SK-N-MC (cell line): ENCODE measurements around the gene ELF5.

ENCODE experiments used
- DNase-seq: peaks from one replicate; pipeline ENCODE4 v3.0.0-alpha.2; 2011; ENCODE audit warnings: low read depth, low spot score
- H3K27ac ChIP-seq: fragments of 200-600 bp; sonication (generic); 2 replicates; pipeline ENCODE4 v1.5.1; 2016; ENCODE audit warnings: mixed run types
- H3K36me3 ChIP-seq: fragments of 200-600 bp; sonication (generic); 2 replicates; pipeline ENCODE4 v1.6.1; 2017; ENCODE audit warnings: antibody characterized with exemption, low read length, mixed read lengths; ENCODE audit not compliant: insufficient read depth
- H3K4me3 ChIP-seq: fragments of 200-600 bp; sonication (generic); 2 replicates; pipeline ENCODE4 v1.5.1; 2016
- H3K9ac ChIP-seq: fragments of 200-600 bp; sonication (generic); 2 replicates; pipeline ENCODE4 v1.8.0; 2017; ENCODE audit warnings: mixed run types, mixed read lengths; ENCODE audit not compliant: insufficient read length
- H3K9me3 ChIP-seq: fragments of 200-600 bp; sonication (generic); 2 replicates; pipeline ENCODE4 v1.6.1; 2017; ENCODE audit warnings: low read depth, mild to moderate bottlenecking, antibody characterized with exemption, low read length, moderate library complexity, mixed read lengths
- EZH2 ChIP-seq: fragments of 200-600 bp; sonication (generic); IDR thresholded peaks from one replicate; pipeline ENCODE4 v1.6.1; 2017; ENCODE audit warnings: antibody characterized with exemption
- FOXP2 ChIP-seq: optimal IDR thresholded peaks from 2 replicates; pipeline ENCODE3; 2011; ENCODE audit warnings: mild to moderate bottlenecking, moderate library complexity; ENCODE audit not compliant: insufficient read depth; ENCODE audit errors: extremely low read length, control extremely low read depth
- POLR2AphosphoS5 ChIP-seq: IDR thresholded peaks from 2 replicates; pipeline ENCODE4 v1.6.1; 2012; ENCODE audit warnings: mild to moderate bottlenecking, low read depth, low read length, borderline replicate concordance

The ELF5 gene

GRCh38 chr11:34540870-34541269, 27.3 kb upstream of the ELF5 start:
- no peak for TF ChIP-seq FOXP2
- TF ChIP-seq EZH2: no peak
- TF ChIP-seq POLR2AphosphoS5: no peak
- DNase-seq: no peak
- no peak overlapping the region for H3K4me3 ChIP-seq
- no peaks in the 10 kb centered on the region for H3K36me3 ChIP-seq
- H3K9ac ChIP-seq: no peak overlapping the region
- H3K9me3 ChIP-seq: no peaks in the 10 kb centered on the region
- H3K27ac ChIP-seq: no peak overlapping the region

GRCh38 chr11:34537636-34538035, 24.0 kb upstream of the ELF5 start:
- DNase-seq: no peak

GRCh38 chr11:34536056-34536455, 22.5 kb upstream of the ELF5 start:
- DNase-seq: no peak
- H3K4me3 ChIP-seq: no peak overlapping the region
- H3K27ac ChIP-seq: no peak overlapping the region
- H3K9ac ChIP-seq: no peak overlapping the region
- H3K36me3 ChIP-seq: no peaks in the 10 kb centered on the region
- H3K9me3 ChIP-seq: no peaks in the 10 kb centered on the region
- TF ChIP-seq POLR2AphosphoS5 (no peak), FOXP2 (no peak), EZH2 (no peak)

More at GRCh38 chr11:34537636-34538035, 24.0 kb upstream of the ELF5 start:
- TF ChIP-seq POLR2AphosphoS5 (no peak), FOXP2 (no peak), EZH2 (no peak)
- H3K9me3 ChIP-seq: no peaks in the 10 kb centered on the region
- H3K9ac ChIP-seq: no peak overlapping the region
- H3K27ac ChIP-seq: no peak overlapping the region
- H3K36me3 ChIP-seq: no peaks in the 10 kb centered on the region
- H3K4me3 ChIP-seq: no peak overlapping the region

DNA sequence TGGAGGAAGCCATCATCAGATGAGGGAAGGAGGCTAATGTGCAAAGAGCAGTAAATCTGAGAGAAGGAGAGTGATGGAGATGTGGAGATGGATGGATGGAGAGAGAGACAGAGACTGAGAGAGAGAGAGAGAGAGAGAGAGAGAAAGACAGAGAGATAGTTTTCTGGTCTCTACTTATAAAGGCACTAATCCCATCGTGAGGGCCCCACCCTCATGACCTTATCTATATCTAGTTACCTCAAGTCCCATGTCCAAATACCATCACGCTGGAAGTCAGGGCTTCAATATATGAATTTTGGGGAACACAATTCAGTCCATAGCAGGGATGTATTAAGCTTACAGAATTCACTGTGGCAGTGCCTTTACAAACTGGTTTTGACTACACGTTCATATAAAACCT, 21.2 kb upstream of the ELF5 start:
- DNase-seq: no peak
- no peak overlapping the region for H3K4me3 ChIP-seq
- no peak for TF ChIP-seq FOXP2
- no peak for TF ChIP-seq EZH2
- TF ChIP-seq POLR2AphosphoS5: no peak
- H3K9ac ChIP-seq: no peak overlapping the region
- no peaks in the 10 kb centered on the region for H3K9me3 ChIP-seq
- no peak overlapping the region for H3K27ac ChIP-seq
- no peaks in the 10 kb centered on the region for H3K36me3 ChIP-seq

- Histone ChIP-seq H3K27ac (no peak overlapping the region), H3K9me3 (no peaks in the 10 kb centered on the region), H3K9ac (no peak overlapping the region), H3K4me3 (no peak overlapping the region), H3K36me3 (no peaks in the 10 kb centered on the region)
- DNase-seq: no peak
- TF ChIP-seq EZH2 (no peak), POLR2AphosphoS5 (no peak), FOXP2 (no peak)
These were observed 18.1 kb upstream of the ELF5 start for GRCh38 chr11:34531663-34532062.

DNA sequence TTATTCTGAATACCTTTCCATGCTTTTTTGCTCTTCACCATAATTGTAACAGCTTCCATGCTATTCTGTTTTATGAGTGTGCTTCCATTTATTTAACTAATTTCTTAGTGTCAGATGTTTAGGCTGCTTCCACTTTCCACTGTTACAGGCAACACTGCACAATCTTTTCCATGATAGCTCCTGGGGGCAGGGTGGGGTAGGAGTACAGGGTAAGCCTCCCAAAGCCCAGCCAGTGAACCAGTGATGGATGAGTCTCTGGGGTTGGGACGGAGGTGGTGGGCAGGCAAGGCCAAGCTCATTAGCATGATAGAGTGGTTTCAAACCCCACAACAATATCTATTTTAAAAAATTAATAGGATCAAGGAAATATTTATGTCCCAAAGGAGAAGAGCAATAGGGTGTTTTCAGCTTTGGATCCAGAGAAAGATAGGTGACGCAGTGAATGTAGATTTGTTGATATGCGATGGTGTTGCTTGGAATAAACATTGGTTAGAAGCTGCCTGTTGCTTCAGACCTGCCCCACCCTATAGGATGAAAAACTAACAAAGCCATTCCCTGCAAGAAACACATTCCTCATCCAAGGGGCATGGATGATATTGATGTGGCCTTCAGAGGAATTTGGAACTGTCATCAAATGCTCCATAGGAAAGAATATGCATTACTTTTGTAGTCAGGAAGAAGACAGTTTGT, 17.1 kb upstream of the ELF5 start:
- Histone ChIP-seq H3K4me3 (no peak overlapping the region), H3K36me3 (no peaks in the 10 kb centered on the region), H3K9ac (no peak overlapping the region), H3K27ac (no peak overlapping the region), H3K9me3 (no peaks in the 10 kb centered on the region)
- TF ChIP-seq EZH2 (no peak), FOXP2 (no peak), POLR2AphosphoS5 (no peak)
- no peak for DNase-seq

DNA sequence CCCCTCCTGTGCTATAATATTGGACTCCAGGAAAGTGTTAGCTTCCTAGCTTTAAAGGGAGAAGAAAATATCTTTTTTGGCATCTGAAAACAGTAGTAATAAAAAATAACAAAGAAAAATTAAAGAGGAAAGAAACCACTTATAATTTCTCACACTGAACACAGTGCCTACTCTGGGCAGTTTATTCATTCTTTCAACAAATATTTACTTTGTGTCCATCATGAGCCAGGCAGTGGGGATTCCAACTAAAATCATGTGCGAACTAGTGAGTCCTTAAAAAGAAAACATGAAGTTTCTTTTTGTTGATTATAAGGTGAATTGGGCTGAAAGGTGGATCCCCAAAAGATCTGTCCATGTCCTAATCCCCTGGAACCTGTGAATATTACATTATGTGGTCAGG, 16.0 kb upstream of the ELF5 start:
- H3K9ac ChIP-seq: no peak overlapping the region
- H3K27ac ChIP-seq: no peak overlapping the region
- H3K36me3 ChIP-seq: no peaks in the 10 kb centered on the region
- no peak for TF ChIP-seq FOXP2
- TF ChIP-seq EZH2: no peak
- TF ChIP-seq POLR2AphosphoS5: no peak
- no peak for DNase-seq
- no peaks in the 10 kb centered on the region for H3K9me3 ChIP-seq
- no peak overlapping the region for H3K4me3 ChIP-seq

GRCh38 chr11:34528072-34528471, 14.5 kb upstream of the ELF5 start:
- no peaks in the 10 kb centered on the region for H3K9me3 ChIP-seq
- TF ChIP-seq FOXP2: no peak
- TF ChIP-seq EZH2: no peak
- no peak for TF ChIP-seq POLR2AphosphoS5
- no peaks in the 10 kb centered on the region for H3K36me3 ChIP-seq
- no peak for DNase-seq
- no peak overlapping the region for H3K9ac ChIP-seq
- no peak overlapping the region for H3K27ac ChIP-seq
- no peak overlapping the region for H3K4me3 ChIP-seq
